SU-DHL-6 (cell line): ENCODE data around the gene RFTN1.

Experiments
- EZH2phosphoT487 ChIP-seq: fragments of 200-600 bp; sonication (generic), shearing (Covaris generic); conservative IDR thresholded peaks from 2 replicates; pipeline ENCODE4 v1.6.1; 2018; ENCODE audit warnings: mild to moderate bottlenecking, antibody characterized with exemption, low read length, moderate library complexity, mixed read lengths
- TF ChIP-seq, protein P1 (sequence below): fragments of 200-600 bp; sonication (generic); IDR thresholded peaks from one replicate; pipeline ENCODE4 v1.5.1; 2017; ENCODE audit warnings: antibody characterized with exemption, mild to moderate bottlenecking, low read length, moderate library complexity; ENCODE audit not compliant: insufficient read depth, poor library complexity, severe bottlenecking

- TF ChIP-seq, protein P1, sequence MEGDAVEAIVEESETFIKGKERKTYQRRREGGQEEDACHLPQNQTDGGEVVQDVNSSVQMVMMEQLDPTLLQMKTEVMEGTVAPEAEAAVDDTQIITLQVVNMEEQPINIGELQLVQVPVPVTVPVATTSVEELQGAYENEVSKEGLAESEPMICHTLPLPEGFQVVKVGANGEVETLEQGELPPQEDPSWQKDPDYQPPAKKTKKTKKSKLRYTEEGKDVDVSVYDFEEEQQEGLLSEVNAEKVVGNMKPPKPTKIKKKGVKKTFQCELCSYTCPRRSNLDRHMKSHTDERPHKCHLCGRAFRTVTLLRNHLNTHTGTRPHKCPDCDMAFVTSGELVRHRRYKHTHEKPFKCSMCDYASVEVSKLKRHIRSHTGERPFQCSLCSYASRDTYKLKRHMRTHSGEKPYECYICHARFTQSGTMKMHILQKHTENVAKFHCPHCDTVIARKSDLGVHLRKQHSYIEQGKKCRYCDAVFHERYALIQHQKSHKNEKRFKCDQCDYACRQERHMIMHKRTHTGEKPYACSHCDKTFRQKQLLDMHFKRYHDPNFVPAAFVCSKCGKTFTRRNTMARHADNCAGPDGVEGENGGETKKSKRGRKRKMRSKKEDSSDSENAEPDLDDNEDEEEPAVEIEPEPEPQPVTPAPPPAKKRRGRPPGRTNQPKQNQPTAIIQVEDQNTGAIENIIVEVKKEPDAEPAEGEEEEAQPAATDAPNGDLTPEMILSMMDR, result no peak
- TF ChIP-seq EZH2phosphoT487, result no peak
Observed at GRCh38 chr3:16425398-16426028, 88.0 kb downstream of the RFTN1 start.
